Neural progenitor cell (in vitro differentiated cells): Measurements from ENCODE around the gene TXNRD3. TPM values are rescaled to one million over a fixed set of nuclear protein-coding genes. Genes with fewer than 3 reads are reported as not detected.

Experiments
- DNase-seq: peaks from one replicate; pipeline ENCODE4 v3.0.0-alpha.2; 2016; ENCODE audit warnings: low spot score
- H2AFZ ChIP-seq: fragments of 200-600 bp; sonication (generic); replicated peaks from 2 replicates; pipeline ENCODE4 v1.6.1; 2016; ENCODE audit warnings: antibody characterized with exemption
- H3F3A ChIP-seq: fragments of 200-600 bp; sonication (generic); 2 replicates; pipeline ENCODE4 v1.6.1; 2016; ENCODE audit warnings: antibody characterized with exemption, low read depth
- H3K27ac ChIP-seq: fragments of 200-600 bp; sonication (generic); 2 replicates; pipeline ENCODE4 v1.5.1; 2016; ENCODE audit warnings: mild to moderate bottlenecking
- H3K27me3 ChIP-seq: fragments of 200-600 bp; sonication (generic); 2 replicates; pipeline ENCODE4 v1.6.1; 2016; ENCODE audit warnings: mild to moderate bottlenecking, moderate library complexity
- H3K36me3 ChIP-seq: fragments of 200-600 bp; sonication (generic); 2 replicates; pipeline ENCODE4 v1.5.1; 2016
- H3K4me1 ChIP-seq: fragments of 200-600 bp; sonication (generic); 2 replicates; pipeline ENCODE4 v1.6.1; 2016; ENCODE audit warnings: mixed run types
- H3K4me2 ChIP-seq: fragments of 200-600 bp; sonication (generic); 2 replicates; pipeline ENCODE4 v1.6.1; 2016
- H3K4me3 ChIP-seq: fragments of 200-600 bp; sonication (generic); 2 replicates; pipeline ENCODE4 v1.5.1; 2016
- H3K79me2 ChIP-seq: fragments of 200-600 bp; sonication (generic); 2 replicates; pipeline ENCODE4 v1.6.1; 2016; ENCODE audit warnings: low read depth
- H3K9ac ChIP-seq: fragments of 200-600 bp; sonication (generic); 2 replicates; pipeline ENCODE4 v1.6.1; 2016
- H3K9me3 ChIP-seq: fragments of 200-600 bp; sonication (generic); 2 replicates; pipeline ENCODE4 v1.5.1; 2016; ENCODE audit warnings: low read depth
- H4K20me1 ChIP-seq: fragments of 200-600 bp; sonication (generic); 2 replicates; pipeline ENCODE4 v1.6.1; 2016; ENCODE audit warnings: low read depth
- H3K27ac Mint-ChIP-seq: 3 replicates; pipeline ENCODE4 v1.8.0; 2021; ENCODE audit warnings: mixed read lengths
- H3K27me3 Mint-ChIP-seq: 2 replicates; pipeline ENCODE4 v1.8.0; 2022; ENCODE audit warnings: low read depth, mild to moderate bottlenecking, inconsistent platforms, moderate library complexity, mixed read lengths; ENCODE audit not compliant: insufficient read depth
- H3K36me3 Mint-ChIP-seq: 3 replicates; pipeline ENCODE4 v1.8.0; 2021; ENCODE audit warnings: mixed read lengths
- H3K4me1 Mint-ChIP-seq: 3 replicates; pipeline ENCODE4 v1.8.0; 2021; ENCODE audit warnings: mixed read lengths
- H3K4me3 Mint-ChIP-seq: 3 replicates; pipeline ENCODE4 v1.8.0; 2021; ENCODE audit warnings: mild to moderate bottlenecking, moderate library complexity, mixed read lengths
- H3K9me3 Mint-ChIP-seq: 3 replicates; pipeline ENCODE4 v1.8.0; 2020; ENCODE audit warnings: mixed read lengths
- CTCF ChIP-seq: fragments of 200-600 bp; sonication (generic); IDR thresholded peaks from 2 replicates; pipeline ENCODE4 v1.5.1; 2017; ENCODE audit warnings: antibody characterized with exemption, mild to moderate bottlenecking
- EZH2 ChIP-seq: fragments of 200-600 bp; sonication (generic); IDR thresholded peaks from 2 replicates; pipeline ENCODE4 v1.6.1; 2017; ENCODE audit warnings: antibody characterized with exemption, mild to moderate bottlenecking, moderate library complexity
- EZH2phosphoT487 ChIP-seq: fragments of 200-600 bp; sonication (generic); IDR thresholded peaks from 2 replicates; pipeline ENCODE4 v1.6.1; 2017; ENCODE audit warnings: antibody characterized with exemption
- total RNA-seq: library from RNA; depleted of rRNA; stranded (reverse); fragments of >200 nt; gene quantifications from 2 replicates; pipeline ENCODE4 v1.2.3, GENCODE V29; 2015; ENCODE audit warnings: low replicate concordance

Gene TXNRD3
- total RNA-seq, result 8.5 and 10.3 TPM in 2 replicates

GRCh38 chr3:126654571-126655383, at the start of gene TXNRD3:
Gene TXNRD3 (minus strand): TSS chr3:126655124.
- Mint-ChIP-seq H3K27me3 (peaks cover 5% of the 10 kb centered on the region), H3K27ac (peak within 1 kb of the TSS; percentile 72), H3K4me1 (peaks cover 6% of the 10 kb centered on the region), H3K9me3 (peaks cover 6% of the 10 kb centered on the region), H3K36me3 (no peaks in the 10 kb centered on the region), H3K4me3 (peak within 1 kb of the TSS; percentile 90)
- Histone ChIP-seq H3K27ac (no peak within 1 kb of the TSS), H2AFZ (peak within 1 kb of the TSS; percentile 96), H3K4me2 (peak within 1 kb of the TSS; percentile 81), H3K9ac (no peak within 1 kb of the TSS), H3K4me1 (peaks cover 1% of the 10 kb centered on the region), H3K27me3 (peaks cover 62% of the 10 kb centered on the region), H4K20me1 (no peaks in the 10 kb centered on the region), H3K79me2 (no peaks in the 10 kb centered on the region), H3K9me3 (no peaks in the 10 kb centered on the region), H3K36me3 (no peaks in the 10 kb centered on the region), H3K4me3 (peak within 1 kb of the TSS; percentile 52), H3F3A (no peaks in the 10 kb centered on the region)
- TF ChIP-seq EZH2 (no peak), CTCF (peak; percentile 31), EZH2phosphoT487 (no peak)
- peak; percentile 77 for DNase-seq

GRCh38 chr3:126703512-126704493, 48.9 kb upstream of the TXNRD3 start, which contains the start of gene CHCHD6:
Gene CHCHD6 (plus strand): TSS chr3:126704240. CDS start chr3:126704313, 73 bp downstream.
- H3K27ac Mint-ChIP-seq, result no peak within 1 kb of the TSS
- no peak within 1 kb of the TSS for H3K9ac ChIP-seq

More at GRCh38 chr3:126703512-126704493, 48.9 kb upstream of the TXNRD3 start, which contains the start of gene CHCHD6:
- Histone ChIP-seq H3K4me2 (peak within 1 kb of the TSS; percentile 97), H4K20me1 (peaks cover 17% of the 10 kb centered on the region), H3F3A (no peaks in the 10 kb centered on the region), H3K36me3 (no peaks in the 10 kb centered on the region), H3K4me1 (no peaks in the 10 kb centered on the region), H3K9me3 (no peaks in the 10 kb centered on the region), H3K27ac (no peak within 1 kb of the TSS), H3K79me2 (peaks cover 12% of the 10 kb centered on the region), H2AFZ (peak within 1 kb of the TSS; percentile 97), H3K27me3 (peaks cover 39% of the 10 kb centered on the region), H3K4me3 (peak within 1 kb of the TSS; percentile 90)
- TF ChIP-seq EZH2phosphoT487 (no peak), CTCF (peak; percentile 30)
- Mint-ChIP-seq H3K9me3 (peaks cover 4% of the 10 kb centered on the region), H3K4me3 (peak within 1 kb of the TSS; percentile 96), H3K4me1 (peaks cover 18% of the 10 kb centered on the region), H3K27me3 (peaks cover 4% of the 10 kb centered on the region), H3K36me3 (peaks cover 12% of the 10 kb centered on the region)
- DNase-seq, result peak; percentile 99
